Left kidney (tissue), 2 donors: ENCODE results near the gene MFSD2B. TPM values are rescaled to one million over a fixed set of nuclear protein-coding genes. Genes with fewer than 3 reads are reported as not detected.

Experiments used
- DNase-seq: peaks from one replicate; pipeline ENCODE4 v3.0.0-alpha.2; 2013
- polyA plus RNA-seq: library from polyadenylated mRNA; unstranded; fragments of 120-200 nt; gene quantifications from one replicate; pipeline ENCODE4 v1.2.1, GENCODE V29; 2013; ENCODE audit not compliant: insufficient read length

Gene MFSD2B
- polyA plus RNA-seq, 1 donor: 2.4 TPM

DNA sequence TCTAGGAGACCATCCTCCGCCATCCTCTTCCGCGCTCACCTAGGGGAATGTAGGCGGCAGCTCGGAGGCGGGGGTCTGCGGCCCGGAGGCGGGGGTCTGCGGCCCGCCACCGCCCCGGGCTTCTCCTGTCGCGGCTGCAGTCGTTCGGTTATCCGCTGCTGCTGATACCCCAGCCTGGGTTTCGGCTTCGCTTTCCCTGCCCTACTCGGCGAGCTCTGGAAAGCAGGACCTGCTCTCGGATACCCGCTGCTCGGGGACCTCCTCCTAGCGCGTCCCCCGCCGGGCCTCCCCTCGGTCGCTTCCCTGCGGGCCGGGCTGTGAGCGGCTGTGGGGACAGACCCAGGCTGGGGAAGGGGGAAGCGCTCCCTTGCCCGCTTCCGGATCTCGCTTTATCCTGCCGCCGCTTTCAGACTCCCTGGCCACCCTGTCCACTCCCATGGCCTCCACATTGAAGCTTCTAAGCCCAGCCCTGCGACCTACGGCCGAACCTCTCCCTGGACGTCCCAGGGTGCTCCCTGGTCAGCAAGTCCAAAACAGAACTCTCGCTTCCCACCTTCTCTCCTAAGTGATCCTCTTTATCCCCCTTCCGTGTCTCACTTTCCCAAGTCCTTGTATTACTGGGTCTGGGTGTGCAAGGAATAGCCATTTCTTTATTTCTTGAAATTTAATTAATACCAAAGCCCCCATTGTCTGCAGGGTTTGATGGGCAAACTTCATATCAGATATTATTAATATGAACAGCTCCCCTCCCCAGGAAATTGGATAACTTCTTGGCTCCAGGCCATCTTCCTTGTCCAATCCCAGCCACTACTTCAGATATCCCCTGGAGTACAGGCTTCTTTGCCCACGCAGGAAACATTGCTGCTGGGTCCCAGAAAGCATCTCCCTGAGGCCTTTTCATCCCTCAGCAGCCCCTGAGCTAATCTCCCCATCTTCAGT, 40.4 kb downstream of the MFSD2B start:
- DNase-seq: peak; percentile 18

DNA sequence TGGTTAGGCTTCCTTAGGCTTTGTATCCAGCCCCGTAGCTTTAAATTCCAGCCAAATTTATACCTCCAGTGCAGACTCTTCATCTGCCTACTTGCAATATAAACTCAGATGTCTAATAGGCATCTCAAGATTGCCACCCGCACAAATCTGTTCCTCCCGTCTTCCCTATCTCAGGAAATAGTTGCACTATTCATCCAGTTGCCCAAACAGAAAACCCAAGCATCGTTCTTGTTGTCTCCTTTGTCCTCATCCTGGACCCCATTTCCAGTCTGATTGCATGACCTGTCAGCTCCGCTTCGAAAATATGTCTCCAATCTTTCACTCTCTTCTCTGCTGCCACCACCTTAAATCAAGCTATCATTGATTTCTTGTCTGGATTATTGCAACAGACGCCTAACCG, 41.9 kb downstream of the MFSD2B start:
- DNase-seq: no peak

GRCh38 chr2:24052951-24053350, 43.1 kb downstream of the MFSD2B start:
- DNase-seq: no peak

DNA sequence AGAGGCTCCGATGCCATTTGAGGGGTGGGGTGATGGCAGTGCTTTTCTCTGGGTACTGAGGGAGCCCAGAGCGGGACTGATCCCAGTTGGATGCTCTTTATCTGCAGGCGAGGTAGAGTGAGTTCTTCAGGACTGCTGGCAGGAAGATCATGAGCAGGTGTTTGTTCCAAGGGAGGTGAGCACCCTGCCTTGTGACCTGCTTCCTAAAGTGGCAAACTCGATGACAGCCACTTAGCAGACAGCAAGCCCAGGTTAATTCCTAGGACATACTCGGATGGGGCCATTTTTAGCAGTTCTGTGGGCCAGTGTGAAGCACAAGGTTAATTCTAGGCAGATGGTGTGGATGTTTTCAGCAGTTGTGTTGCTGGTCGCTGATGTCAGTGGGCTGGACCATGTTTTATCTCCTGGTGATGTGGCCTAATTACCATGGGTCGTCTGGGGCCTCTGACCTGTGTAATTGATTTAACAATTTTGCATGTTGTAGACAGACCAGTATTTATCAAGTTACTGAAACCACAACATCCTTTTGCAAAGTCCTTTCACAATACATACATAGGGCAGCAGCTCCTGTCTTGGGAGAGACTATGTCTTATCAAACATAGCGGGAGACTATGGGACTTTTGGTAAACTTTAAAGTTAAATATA, 44.6 kb downstream of the MFSD2B start:
- no peak for DNase-seq

- DNase-seq: no peak
These were observed 45.9 kb downstream of the MFSD2B start for GRCh38 chr2:24055750-24056149.

DNA sequence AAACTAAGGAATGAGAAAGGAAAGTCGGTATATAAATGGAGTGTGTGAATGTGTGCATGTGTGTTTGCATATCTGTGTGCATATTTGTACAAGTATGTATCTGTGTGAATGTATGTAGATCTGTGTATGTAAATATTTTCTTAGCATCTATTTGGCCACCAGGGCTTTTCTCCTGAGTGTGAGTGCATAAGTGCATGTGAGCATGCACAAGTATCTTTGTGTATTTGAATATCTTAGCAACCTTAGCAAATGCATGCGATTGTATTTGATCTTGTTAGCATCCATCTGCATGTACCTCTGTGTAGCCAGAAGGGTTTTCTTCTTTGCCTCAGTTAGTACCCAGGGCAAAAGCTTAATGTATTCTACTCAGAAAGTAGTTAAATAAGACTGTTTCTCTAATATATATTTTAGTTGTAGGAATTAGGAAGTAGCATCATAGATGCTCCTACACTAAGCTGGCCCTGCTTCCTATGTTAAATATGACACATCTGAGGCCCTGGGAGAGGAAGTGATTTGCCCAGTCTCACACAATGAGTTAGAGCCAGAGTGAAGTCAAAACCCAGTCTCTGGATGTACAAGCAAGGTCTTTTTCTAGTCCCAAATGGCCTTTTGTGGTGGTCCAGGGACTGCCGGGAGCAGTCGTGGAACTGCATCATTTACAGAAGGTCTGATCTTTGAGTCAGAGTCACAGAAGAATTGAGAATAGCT, 48.8 kb downstream of the MFSD2B start:
- no peak for DNase-seq

- DNase-seq: no peak
These were observed 55.5 kb downstream of the MFSD2B start for GRCh38 chr2:24065341-24065740.

DNA sequence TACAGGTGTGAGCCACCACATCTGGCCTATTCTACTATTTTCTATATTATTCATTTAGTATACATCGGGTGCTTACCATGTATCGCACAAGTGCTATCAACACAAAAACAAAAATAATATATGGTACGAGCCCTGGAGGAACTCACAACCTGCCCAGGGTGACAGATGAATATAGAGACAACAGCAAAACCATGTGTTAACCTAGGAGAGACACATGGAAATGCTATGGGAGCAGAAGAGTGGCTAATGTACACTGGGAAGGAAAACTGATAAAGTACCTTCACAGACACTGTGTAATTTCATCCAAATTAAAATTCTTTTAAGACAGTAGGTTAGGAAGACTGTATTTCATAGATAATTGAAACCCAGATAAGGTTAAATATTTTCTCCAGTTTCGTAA, 62.4 kb downstream of the MFSD2B start:
- DNase-seq: no peak

DNA sequence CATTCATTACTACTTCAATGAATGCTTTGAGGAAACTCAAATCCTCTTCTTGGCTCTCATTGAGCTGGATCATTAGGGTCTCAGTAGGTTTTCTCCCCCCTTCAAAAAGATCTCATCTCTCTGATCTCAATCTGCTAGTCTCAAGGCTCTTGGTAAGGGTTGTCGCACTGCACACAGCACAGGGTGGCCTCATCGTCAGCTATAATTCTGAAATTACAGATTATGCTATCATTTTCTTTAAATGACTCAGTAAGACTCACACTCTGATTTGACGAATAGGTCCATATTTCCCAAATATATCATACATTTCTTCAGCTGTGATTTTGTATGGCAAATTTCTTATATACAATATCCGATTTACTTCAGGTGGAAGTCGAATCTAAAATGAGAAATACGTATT, 63.9 kb downstream of the MFSD2B start:
- no peak for DNase-seq

DNA sequence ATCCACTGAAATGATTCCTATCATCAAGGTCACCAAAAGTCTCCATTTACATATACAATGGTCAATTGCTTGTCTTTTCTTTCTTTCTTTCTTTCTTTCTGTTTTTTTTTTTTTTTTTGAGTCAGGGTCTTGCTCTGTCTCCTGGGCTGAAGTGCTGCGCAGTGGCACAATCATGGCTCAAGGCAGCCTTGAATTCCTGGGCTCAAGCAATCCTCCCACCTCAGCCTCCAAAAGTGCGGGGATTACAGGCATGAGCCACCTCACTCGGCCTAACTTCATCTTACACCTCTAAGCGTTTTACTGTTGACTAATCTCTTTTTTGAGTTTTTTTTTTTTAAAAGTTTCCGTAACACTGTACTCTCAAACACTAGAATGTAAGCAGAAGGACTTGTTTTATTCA, 65.4 kb downstream of the MFSD2B start:
- DNase-seq: no peak

Other genes starting within 250 kb of the MFSD2B start
- gene ATAD2B, start 83.0 kb upstream of the MFSD2B start, polyA plus RNA-seq: 23.8 TPM
- gene UBXN2A, start 69.6 kb upstream of the MFSD2B start, polyA plus RNA-seq: 22.7 TPM
- 15.9 TPM for gene WDCP, start 37.3 kb downstream of the MFSD2B start, polyA plus RNA-seq
- 10.0 TPM for gene FKBP1B, start 39.7 kb downstream of the MFSD2B start, polyA plus RNA-seq
- gene SF3B6, start 66.2 kb downstream of the MFSD2B start, polyA plus RNA-seq: 145 TPM
- 44.5 TPM for gene TP53I3, start 74.7 kb downstream of the MFSD2B start, polyA plus RNA-seq
- gene PFN4, start 113.2 kb downstream of the MFSD2B start, polyA plus RNA-seq: 2.2 TPM
- gene FAM228B, start 113.4 kb downstream of the MFSD2B start, polyA plus RNA-seq: 29.7 TPM
- gene FAM228A, start 165.0 kb downstream of the MFSD2B start, polyA plus RNA-seq: 1.3 TPM